ENCODE results near the gene ZNF785. TPM values are rescaled to one million over a fixed set of nuclear protein-coding genes. Genes with fewer than 3 reads are reported as not detected.

The ZNF785 gene
- total RNA-seq, 2 experiments from 2014 or later, result 14.0 to 15.0 TPM

GRCh38 chr16:30562021-30562420 is 23.5 kb downstream of the ZNF785 start:
- ChIA-PET CTCF (interaction anchor here (0.9 to 1.0 kb wide), 2 partner anchors 27 to 36 kb away, joined by 3 to 4 read pairs; no protein-coding TSS in a partner anchor), POLR2A (interaction anchor here (1.0 kb wide), 1 partner anchor 28 kb away, joined by 5 read pairs; the partner anchor contains the start of gene ZNF747)
- Mint-ChIP-seq H3K4me3 (peak overlapping the region; percentile 79), H3K27ac (peak overlapping the region; percentile 83), H3K27me3 (no peaks in the 10 kb centered on the region), H3K9me3 (no peaks in the 10 kb centered on the region), H3K36me3 (no peaks in the 10 kb centered on the region), H3K4me1 (ENCODE audit: low read depth) (peaks cover 25% of the 10 kb centered on the region)
- DNase-seq, result no peak
- intact Hi-C loops (cut with micrococcal nuclease), result no loop called here

GRCh38 chr16:30561089-30561816 is 24.2 kb downstream of the ZNF785 start:
- Mint-ChIP-seq H3K27ac (peak overlapping the region; percentile 83), H3K4me3 (peak overlapping the region; percentile 79), H3K36me3 (peaks cover 2% of the 10 kb centered on the region), H3K4me1 (ENCODE audit: low read depth) (peaks cover 19% of the 10 kb centered on the region), H3K9me3 (no peaks in the 10 kb centered on the region), H3K27me3 (no peaks in the 10 kb centered on the region)
- ChIA-PET CTCF (interaction anchor here (0.9 to 1.3 kb wide), 5 partner anchors 10 to 131 kb away, joined by 3 to 4 read pairs (median 3); partner anchors contain the start of genes DCTPP1 and ZNF688), POLR2A (interaction anchor here (1.0 kb wide), 1 partner anchor 27 kb away, joined by 5 read pairs; the partner anchor contains the start of gene ZNF747)
- intact Hi-C loops (cut with micrococcal nuclease), result no loop called here
- DNase-seq, result peak; percentile 31

- POLR2A ChIA-PET, result interaction anchor here (3.3 kb wide), 1 partner anchor 25 kb away, joined by 59 read pairs; the partner anchor contains the start of gene ZNF747
- DNase-seq, result no peak
- H3K4me1 Mint-ChIP-seq (ENCODE audit: low read depth), result peaks cover 24% of the 10 kb centered on the region
- H3K27ac Mint-ChIP-seq, result peak overlapping the region; percentile 76
- H3K9me3 Mint-ChIP-seq, result no peaks in the 10 kb centered on the region
- no peaks in the 10 kb centered on the region for H3K27me3 Mint-ChIP-seq
- H3K4me3 Mint-ChIP-seq, result no peak overlapping the region
- intact Hi-C loops (cut with micrococcal nuclease), result loop anchor here (5.0 kb wide), 1 partner anchor 127 kb away; the partner anchor contains the start of gene DCTPP1
- peaks cover 13% of the 10 kb centered on the region for H3K36me3 Mint-ChIP-seq
- CTCF ChIA-PET, result interaction anchor here (1.3 kb wide), 1 partner anchor 39 kb away, joined by 3 read pairs; no protein-coding TSS in a partner anchor
Measured at GRCh38 chr16:30559690-30560089, 25.8 kb downstream of the ZNF785 start.

GRCh38 chr16:30558789-30559377 is 26.6 kb downstream of the ZNF785 start:
- H3K4me1 Mint-ChIP-seq (ENCODE audit: low read depth), result peaks cover 31% of the 10 kb centered on the region
- intact Hi-C loops (cut with micrococcal nuclease), result loop anchor here (1.0 to 5.0 kb wide), 5 partner anchors 9 to 127 kb away; partner anchors contain the start of genes DCTPP1 and FBRS

GRCh38 chr16:30557957-30558788 is 27.3 kb downstream of the ZNF785 start, which contains the start of gene ZNF764:
ZNF764 (minus strand) TSS chr16:30558374; CDS start chr16:30558182, 192 bp downstream.
- DNase-seq, result peak; percentile 99
- peaks cover 38% of the 10 kb centered on the region for H3K4me1 Mint-ChIP-seq (ENCODE audit: low read depth)
- H3K27ac Mint-ChIP-seq, result peak within 1 kb of the TSS; percentile 96

More at GRCh38 chr16:30558789-30559377, 26.6 kb downstream of the ZNF785 start:
- Mint-ChIP-seq H3K9me3 (no peaks in the 10 kb centered on the region), H3K27me3 (no peaks in the 10 kb centered on the region), H3K27ac (peak overlapping the region; percentile 96), H3K36me3 (peaks cover 19% of the 10 kb centered on the region), H3K4me3 (peak overlapping the region; percentile 89)
- DNase-seq, result no peak
- POLR2A ChIA-PET, result interaction anchor here (0.6 to 3.3 kb wide), 11 partner anchors 9 to 151 kb away, joined by 3 to 59 read pairs (median 5); partner anchors contain the start of genes DCTPP1, ZNF688, ZNF747 and ZNF771
- CTCF ChIA-PET, result interaction anchor here (0.6 to 3.6 kb wide), 10 partner anchors 9 to 141 kb away, joined by 4 to 53 read pairs (median 6); partner anchors contain the start of genes DCTPP1, ZNF747 and ZNF785

GRCh38 chr16:30557707-30557956 is 27.9 kb downstream of the ZNF785 start:
- no peaks in the 10 kb centered on the region for H3K9me3 Mint-ChIP-seq
- no peak for DNase-seq
- ChIA-PET CTCF (interaction anchor here (0.6 to 3.6 kb wide), 10 partner anchors 10 to 169 kb away, joined by 4 to 53 read pairs (median 6); partner anchors contain the start of genes DCTPP1, PRR14, ZNF747 and ZNF785), POLR2A (interaction anchor here (0.5 to 3.3 kb wide), 13 partner anchors 9 to 183 kb away, joined by 3 to 59 read pairs (median 4); partner anchors contain the start of genes DCTPP1, MYL11, ZNF48 and ZNF688)
- intact Hi-C loops (cut with micrococcal nuclease), result loop anchor here (5.0 kb wide), 1 partner anchor 125 kb away; the partner anchor contains the start of gene DCTPP1
- H3K4me3 Mint-ChIP-seq, result peak overlapping the region; percentile 89
- peak overlapping the region; percentile 96 for H3K27ac Mint-ChIP-seq
- peaks cover 27% of the 10 kb centered on the region for H3K36me3 Mint-ChIP-seq
- peaks cover 43% of the 10 kb centered on the region for H3K4me1 Mint-ChIP-seq (ENCODE audit: low read depth)
- H3K27me3 Mint-ChIP-seq, result no peaks in the 10 kb centered on the region

More at GRCh38 chr16:30557957-30558788, 27.3 kb downstream of the ZNF785 start, which contains the start of gene ZNF764:
- ChIA-PET CTCF (interaction anchor here (0.6 to 3.6 kb wide), 13 partner anchors 9 to 168 kb away, joined by 4 to 53 read pairs (median 6); partner anchors contain the start of genes DCTPP1, PRR14, ZNF747 and ZNF785), POLR2A (interaction anchor here (0.5 to 3.3 kb wide), 16 partner anchors 9 to 184 kb away, joined by 3 to 59 read pairs (median 4); partner anchors contain the start of genes DCTPP1, MYL11, ZNF48 and ZNF688)
- intact Hi-C loops (cut with micrococcal nuclease), result loop anchor here (1.0 to 5.0 kb wide), 5 partner anchors 10 to 126 kb away; partner anchors contain the start of genes DCTPP1 and FBRS
- peak within 1 kb of the TSS; percentile 89 for H3K4me3 Mint-ChIP-seq
- H3K9me3 Mint-ChIP-seq, result no peaks in the 10 kb centered on the region
- no peaks in the 10 kb centered on the region for H3K27me3 Mint-ChIP-seq
- H3K36me3 Mint-ChIP-seq, result peaks cover 26% of the 10 kb centered on the region

GRCh38 chr16:30556125-30556473 is 29.4 kb downstream of the ZNF785 start:
- H3K9me3 Mint-ChIP-seq, result no peaks in the 10 kb centered on the region
- DNase-seq, result no peak
- peaks cover 55% of the 10 kb centered on the region for H3K4me1 Mint-ChIP-seq (ENCODE audit: low read depth)
- CTCF ChIA-PET, result interaction anchor here (0.7 to 3.6 kb wide), 2 partner anchors 21 to 24 kb away, joined by 3 to 53 read pairs; partner anchors contain the start of gene ZNF747
- H3K36me3 Mint-ChIP-seq, result peaks cover 31% of the 10 kb centered on the region
- H3K4me3 Mint-ChIP-seq, result peak overlapping the region; percentile 39
- POLR2A ChIA-PET, result interaction anchor here (1.3 to 3.2 kb wide), 3 partner anchors 15 to 29 kb away, joined by 3 to 39 read pairs (median 6); partner anchors contain the start of gene ZNF688
- H3K27ac Mint-ChIP-seq, result peak overlapping the region; percentile 96
- intact Hi-C loops (cut with micrococcal nuclease), result loop anchor here (5.0 kb wide), 1 partner anchor 124 kb away; the partner anchor contains the start of gene DCTPP1
- H3K27me3 Mint-ChIP-seq, result no peaks in the 10 kb centered on the region

- Mint-ChIP-seq H3K9me3 (no peaks in the 10 kb centered on the region), H3K36me3 (peaks cover 31% of the 10 kb centered on the region), H3K27me3 (no peaks in the 10 kb centered on the region), H3K27ac (peak overlapping the region; percentile 96), H3K4me1 (ENCODE audit: low read depth) (peaks cover 53% of the 10 kb centered on the region), H3K4me3 (peak overlapping the region; percentile 39)
- ChIA-PET POLR2A (no interaction called here), CTCF (interaction anchor here (3.6 kb wide), 1 partner anchor 20 kb away, joined by 53 read pairs; the partner anchor contains the start of gene ZNF747)
- DNase-seq, result no peak
- intact Hi-C loops (cut with micrococcal nuclease), result loop anchor here (5.0 kb wide), 1 partner anchor 123 kb away; the partner anchor contains the start of gene DCTPP1
Measured at GRCh38 chr16:30555315-30556124, 30.0 kb downstream of the ZNF785 start.

GRCh38 chr16:30554557-30555314 is 30.8 kb downstream of the ZNF785 start:
- Mint-ChIP-seq H3K4me1 (ENCODE audit: low read depth) (peaks cover 54% of the 10 kb centered on the region), H3K36me3 (peaks cover 31% of the 10 kb centered on the region), H3K27ac (peak overlapping the region; percentile 96), H3K27me3 (no peaks in the 10 kb centered on the region), H3K9me3 (no peaks in the 10 kb centered on the region), H3K4me3 (no peak overlapping the region)
- intact Hi-C loops (cut with micrococcal nuclease), result loop anchor here (5.0 kb wide), 2 partner anchors 82 to 122 kb away; partner anchors contain the start of genes DCTPP1 and ITGAL
- DNase-seq, result no peak
- CTCF ChIA-PET, result interaction anchor here (0.7 to 1.4 kb wide), 3 partner anchors 12 to 74 kb away, joined by 3 to 5 read pairs (median 3); no protein-coding TSS in a partner anchor
- POLR2A ChIA-PET, result no interaction called here

Measured in activated CD4-positive, alpha-beta memory T cell treated with anti-CD3 and anti-CD28 coated beads for 36 hours (primary cell).